ENCODE measurements around the gene RFX2. TPM values are rescaled to one million over a fixed set of nuclear protein-coding genes. Genes with fewer than 3 reads are reported as not detected.

The RFX2 gene
- total and polyA plus RNA-seq, 2 experiments from 2014 or later: 2.3 to 4.9 TPM

- H3K79me2 ChIP-seq: no peaks in the 10 kb centered on the region
- H3K4me1 ChIP-seq (ENCODE audit: insufficient read depth): no peaks in the 10 kb centered on the region
- H3K27me3 ChIP-seq: no peaks in the 10 kb centered on the region
- 93% methylated on average over 18 of the region's 18 CpGs for WGBS (ENCODE audit: low lambda C conversion rate, missing lambda C conversion rate)
- no peaks in the 10 kb centered on the region for H4K20me1 ChIP-seq (ENCODE audit: insufficient read depth, poor library complexity, severe bottlenecking)
- H2AFZ ChIP-seq: no peak overlapping the region
- no peak for TF ChIP-seq EZH2phosphoT487 (IDR thresholded peaks at IDR 0.05; ENCODE audit: low read depth, severe bottlenecking, unreplicated experiment)
- no peak for TF ChIP-seq EZH2 (IDR thresholded peaks at IDR 0.05; ENCODE audit: borderline replicate concordance)
- H3K9me3 ChIP-seq (ENCODE audit: low read depth): no peaks in the 10 kb centered on the region
- no peak overlapping the region for H3K4me3 ChIP-seq
- H3K36me3 ChIP-seq (replicated peaks; ENCODE audit: insufficient read depth, low read depth): no peaks in the 10 kb centered on the region
- DNase-seq (ENCODE audit: low spot score): no peak
- H3K27ac ChIP-seq: no peak overlapping the region
- no peaks in the 10 kb centered on the region for H3K9me2 ChIP-seq (replicated peaks; ENCODE audit: insufficient read depth)
- no peak overlapping the region for H3K4me2 ChIP-seq
Measured at GRCh38 chr19:6047256-6047655, 63.0 kb downstream of the RFX2 start.

DNA sequence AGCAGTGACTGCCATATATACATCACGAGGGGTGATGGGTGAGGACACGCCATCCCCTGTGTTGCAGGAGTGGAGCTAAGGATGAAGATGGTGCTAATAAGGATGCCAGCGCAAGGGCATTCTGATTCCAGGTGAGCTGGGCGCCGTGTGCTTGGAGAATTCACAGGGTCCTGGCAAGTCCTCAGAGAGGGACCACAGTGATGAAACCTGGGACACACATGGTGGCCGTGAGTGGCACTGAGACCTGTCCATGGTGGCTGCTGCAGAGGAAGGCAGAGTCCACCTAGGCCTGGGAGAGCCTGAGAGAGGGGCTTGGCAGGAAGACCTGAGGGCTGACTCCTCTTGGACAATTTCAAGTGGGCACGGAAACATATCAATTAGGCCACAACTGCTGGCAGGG lies 65.2 kb downstream of the RFX2 start:
- no peak overlapping the region for H2AFZ ChIP-seq
- H3K4me1 ChIP-seq (ENCODE audit: insufficient read depth): no peaks in the 10 kb centered on the region
- H3K4me3 ChIP-seq: no peak overlapping the region
- no peaks in the 10 kb centered on the region for H3K9me2 ChIP-seq (replicated peaks; ENCODE audit: insufficient read depth)
- no peaks in the 10 kb centered on the region for H3K79me2 ChIP-seq
- H3K9me3 ChIP-seq (ENCODE audit: low read depth): no peaks in the 10 kb centered on the region
- H3K36me3 ChIP-seq (replicated peaks; ENCODE audit: insufficient read depth, low read depth): no peaks in the 10 kb centered on the region
- H4K20me1 ChIP-seq (ENCODE audit: insufficient read depth, poor library complexity, severe bottlenecking): no peaks in the 10 kb centered on the region
- no peak overlapping the region for H3K27ac ChIP-seq
- no peak for DNase-seq (ENCODE audit: low spot score)
- no peak for TF ChIP-seq CTCF (IDR thresholded peaks at IDR 0.05; ENCODE audit: poor library complexity)
- TF ChIP-seq EZH2 (IDR thresholded peaks at IDR 0.05; ENCODE audit: borderline replicate concordance): no peak
- TF ChIP-seq EZH2phosphoT487 (IDR thresholded peaks at IDR 0.05; ENCODE audit: low read depth, severe bottlenecking, unreplicated experiment): no peak
- 88% methylated on average over 7 of the region's 7 CpGs for WGBS (ENCODE audit: low lambda C conversion rate, missing lambda C conversion rate)
- H3K4me2 ChIP-seq: no peak overlapping the region
- H3K27me3 ChIP-seq: no peaks in the 10 kb centered on the region

DNA sequence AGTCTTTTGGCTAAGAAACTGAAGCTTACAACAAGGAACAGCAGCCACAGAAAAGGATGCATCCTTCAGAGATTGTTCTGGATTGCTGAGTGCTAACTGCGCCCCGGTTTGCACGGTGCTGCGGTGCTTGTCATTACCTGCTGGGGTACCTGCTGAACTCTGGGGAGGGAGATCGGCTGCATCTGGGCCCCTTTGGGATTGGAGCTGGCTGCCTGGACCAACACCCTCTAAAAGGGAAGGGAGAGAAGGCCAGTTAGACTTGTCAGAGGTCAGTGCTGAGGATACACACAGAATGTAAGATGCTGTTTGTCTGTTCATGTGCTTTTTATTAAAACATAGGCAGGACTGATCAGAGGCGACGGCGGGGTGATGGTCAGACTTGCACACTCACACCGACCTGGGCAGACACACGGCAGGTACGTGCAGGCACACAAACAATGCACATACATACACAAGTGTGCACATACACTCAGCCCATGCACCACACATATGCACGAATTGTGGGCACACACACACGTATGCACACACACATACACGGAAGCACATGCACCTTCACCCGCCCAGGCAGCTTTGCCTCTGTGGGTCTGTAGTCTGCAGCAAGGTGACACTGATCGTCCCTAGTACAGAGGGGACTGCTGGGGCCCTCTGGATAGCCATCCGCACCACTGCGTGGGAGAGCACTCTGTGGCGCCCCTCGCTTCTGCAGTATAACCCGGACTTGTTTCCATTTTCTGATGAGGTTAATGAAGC lies 66.1 kb downstream of the RFX2 start:
- Histone ChIP-seq H3K79me2 (no peaks in the 10 kb centered on the region), H3K9me2 (replicated peaks; ENCODE audit: insufficient read depth) (no peaks in the 10 kb centered on the region), H3K27ac (no peak overlapping the region), H3K4me2 (no peak overlapping the region), H3K36me3 (replicated peaks; ENCODE audit: insufficient read depth, low read depth) (no peaks in the 10 kb centered on the region), H3K4me1 (ENCODE audit: insufficient read depth) (no peaks in the 10 kb centered on the region), H2AFZ (no peak overlapping the region), H4K20me1 (ENCODE audit: insufficient read depth, poor library complexity, severe bottlenecking) (no peaks in the 10 kb centered on the region), H3K27me3 (no peaks in the 10 kb centered on the region), H3K4me3 (no peak overlapping the region), H3K9me3 (ENCODE audit: low read depth) (no peaks in the 10 kb centered on the region)
- DNase-seq (ENCODE audit: low spot score): no peak
- TF ChIP-seq CTCF (IDR thresholded peaks at IDR 0.05; ENCODE audit: poor library complexity) (no peak), EZH2 (IDR thresholded peaks at IDR 0.05; ENCODE audit: borderline replicate concordance) (no peak), EZH2phosphoT487 (IDR thresholded peaks at IDR 0.05; ENCODE audit: low read depth, severe bottlenecking, unreplicated experiment) (no peak)
- 90% methylated on average over 21 of the region's 21 CpGs for WGBS (ENCODE audit: low lambda C conversion rate, missing lambda C conversion rate)
